GM23338 (cell line): Measurements from ENCODE around the gene TAF11L13. TPM values are rescaled to one million over a fixed set of nuclear protein-coding genes. Genes with fewer than 3 reads are reported as not detected.

Experiments
- ATAC-seq: fragments of 200-7000 bp; cut with Tn5 transposase; 3 replicates; pipeline ENCODE4 v1.9.1; 2020
- DNase-seq: peaks from one replicate; pipeline ENCODE4 v3.0.0-alpha.2; 2015; ENCODE audit warnings: low spot score
- H2AFZ ChIP-seq: fragments of 200-600 bp; sonication (generic); 2 replicates; pipeline ENCODE4 v1.8.0; 2016; ENCODE audit warnings: antibody characterized with exemption, mild to moderate bottlenecking, moderate library complexity
- H3F3A ChIP-seq: fragments of 200-600 bp; sonication (generic); replicated peaks from 2 replicates; pipeline ENCODE4 v1.8.0; 2017; ENCODE audit warnings: antibody characterized with exemption, mixed run types, low read depth
- H3K27ac ChIP-seq: fragments of 200-600 bp; sonication (generic); 2 replicates; pipeline ENCODE4 v1.6.1; 2016; ENCODE audit warnings: low read depth
- H3K27me3 ChIP-seq: fragments of 200-600 bp; sonication (generic); 2 replicates; pipeline ENCODE4 v1.8.0; 2016; ENCODE audit warnings: mild to moderate bottlenecking, mixed run types, moderate library complexity; ENCODE audit not compliant: insufficient read depth
- H3K36me3 ChIP-seq: fragments of 200-600 bp; sonication (generic); 2 replicates; pipeline ENCODE4 v1.8.0; 2016; ENCODE audit warnings: mild to moderate bottlenecking; ENCODE audit not compliant: insufficient read depth
- H3K4me1 ChIP-seq: fragments of 200-600 bp; sonication (generic); 2 replicates; pipeline ENCODE4 v1.8.0; 2016; ENCODE audit warnings: mild to moderate bottlenecking, moderate library complexity; ENCODE audit not compliant: insufficient read depth
- H3K4me2 ChIP-seq: fragments of 200-600 bp; sonication (generic); 2 replicates; pipeline ENCODE4 v1.7.1; 2017; ENCODE audit warnings: mixed run types
- H3K4me3 ChIP-seq: fragments of 200-600 bp; sonication (generic); 2 replicates; pipeline ENCODE4 v1.6.1; 2016; ENCODE audit warnings: mixed run types
- H3K79me2 ChIP-seq: fragments of 200-600 bp; sonication (generic); replicated peaks from 2 replicates; pipeline ENCODE4 v1.8.0; 2017; ENCODE audit warnings: mild to moderate bottlenecking; ENCODE audit not compliant: insufficient read depth
- H3K9me2 ChIP-seq: fragments of 200-600 bp; sonication (generic); 2 replicates; pipeline ENCODE4 v1.8.0; 2017; ENCODE audit not compliant: insufficient read depth
- H4K20me1 ChIP-seq: fragments of 200-600 bp; sonication (generic); replicated peaks from 2 replicates; pipeline ENCODE4 v1.8.0; 2017; ENCODE audit warnings: mild to moderate bottlenecking; ENCODE audit not compliant: insufficient read depth
- H3K27ac Mint-ChIP-seq: 2 replicates; pipeline ENCODE4 v1.8.0; 2020; ENCODE audit warnings: inconsistent platforms, mild to moderate bottlenecking, moderate library complexity, mixed read lengths
- H3K27me3 Mint-ChIP-seq: 3 replicates; pipeline ENCODE4 v1.8.0; 2022; ENCODE audit warnings: low read depth, mild to moderate bottlenecking, moderate library complexity, mixed read lengths, inconsistent platforms; ENCODE audit not compliant: insufficient read depth, poor library complexity
- H3K36me3 Mint-ChIP-seq: 3 replicates; pipeline ENCODE4 v1.8.0; 2021; ENCODE audit warnings: low read depth, mild to moderate bottlenecking, inconsistent platforms, moderate library complexity, mixed read lengths
- H3K4me1 Mint-ChIP-seq: 3 replicates; pipeline ENCODE4 v1.8.0; 2020; ENCODE audit warnings: mild to moderate bottlenecking, inconsistent platforms, mixed read lengths
- H3K4me3 Mint-ChIP-seq: 3 replicates; pipeline ENCODE4 v1.8.0; 2021; ENCODE audit warnings: moderate library complexity, mild to moderate bottlenecking, inconsistent platforms, mixed read lengths
- H3K9me3 Mint-ChIP-seq: 3 replicates; pipeline ENCODE4 v1.8.0; 2020; ENCODE audit warnings: moderate library complexity, mild to moderate bottlenecking, inconsistent platforms, mixed read lengths
- ETS1 ChIP-seq: IDR thresholded peaks from 2 replicates; pipeline ENCODE4 v1.6.1; 2016; ENCODE audit warnings: antibody characterized with exemption
- EZH2phosphoT487 ChIP-seq: fragments of 200-600 bp; sonication (generic); IDR thresholded peaks from one replicate; pipeline ENCODE4 v1.8.1; 2018; ENCODE audit warnings: antibody characterized with exemption; ENCODE audit not compliant: unreplicated experiment
- JUNB ChIP-seq: IDR thresholded peaks from one replicate; pipeline ENCODE4 v1.6.1; 2016; ENCODE audit warnings: antibody characterized with exemption; ENCODE audit not compliant: unreplicated experiment
- NANOG ChIP-seq: IDR thresholded peaks from 2 replicates; pipeline ENCODE4 v1.6.1; 2016; ENCODE audit warnings: antibody characterized with exemption, borderline replicate concordance
- POLR2AphosphoS5 ChIP-seq: IDR thresholded peaks from 2 replicates; pipeline ENCODE4 v1.6.1; 2016; ENCODE audit warnings: antibody characterized with exemption, low read depth
- ZNF114 ChIP-seq: fragments of 250-450 bp; sonication (Bioruptor Pico); IDR thresholded peaks from 2 replicates; pipeline ENCODE4 v1.5.0; 2020; ENCODE audit warnings: mild to moderate bottlenecking, moderate library complexity
- ZNF331 ChIP-seq: fragments of 250-450 bp; sonication (Bioruptor Pico); IDR thresholded peaks from 2 replicates; pipeline ENCODE4 v1.5.0; 2020; ENCODE audit warnings: low read depth, mild to moderate bottlenecking, moderate library complexity
- ZNF462 ChIP-seq: fragments of 250-450 bp; sonication (Bioruptor Pico); IDR thresholded peaks from 2 replicates; pipeline ENCODE4 v1.5.0; 2020; ENCODE audit warnings: mild to moderate bottlenecking, moderate library complexity
- polyA plus RNA-seq: library from polyadenylated mRNA; unstranded; fragments of >200 nt; fragmentation: Nextera tagmentation; extraction: Ambion mirVana; gene quantifications from 2 replicates; pipeline ENCODE4 v1.2.1, GENCODE V29; 2016
- total RNA-seq: library from RNA; depleted of rRNA; stranded (reverse); fragments of >200 nt; shearing (Covaris generic); gene quantifications from 2 replicates; pipeline ENCODE4 v1.2.3, GENCODE V29; 2014
- TF ChIP-seq, protein P1 (sequence below), 2 experiments: fragments of 200-600 bp in 1 of 2; sonication (generic) in 1 of 2; conservative IDR thresholded peaks; 2 replicates each; pipeline versions ENCODE4 v1.5.1 to v1.6.1; 2016 to 2017; ENCODE audit warnings: antibody characterized with exemption in 2 of 2, low read depth in 2 of 2, mild to moderate bottlenecking in 2 of 2, moderate library complexity in 1 of 2

TAF11L13 gene
- total and polyA plus RNA-seq, 2 experiments from 2014 or later, result not detected

DNA sequence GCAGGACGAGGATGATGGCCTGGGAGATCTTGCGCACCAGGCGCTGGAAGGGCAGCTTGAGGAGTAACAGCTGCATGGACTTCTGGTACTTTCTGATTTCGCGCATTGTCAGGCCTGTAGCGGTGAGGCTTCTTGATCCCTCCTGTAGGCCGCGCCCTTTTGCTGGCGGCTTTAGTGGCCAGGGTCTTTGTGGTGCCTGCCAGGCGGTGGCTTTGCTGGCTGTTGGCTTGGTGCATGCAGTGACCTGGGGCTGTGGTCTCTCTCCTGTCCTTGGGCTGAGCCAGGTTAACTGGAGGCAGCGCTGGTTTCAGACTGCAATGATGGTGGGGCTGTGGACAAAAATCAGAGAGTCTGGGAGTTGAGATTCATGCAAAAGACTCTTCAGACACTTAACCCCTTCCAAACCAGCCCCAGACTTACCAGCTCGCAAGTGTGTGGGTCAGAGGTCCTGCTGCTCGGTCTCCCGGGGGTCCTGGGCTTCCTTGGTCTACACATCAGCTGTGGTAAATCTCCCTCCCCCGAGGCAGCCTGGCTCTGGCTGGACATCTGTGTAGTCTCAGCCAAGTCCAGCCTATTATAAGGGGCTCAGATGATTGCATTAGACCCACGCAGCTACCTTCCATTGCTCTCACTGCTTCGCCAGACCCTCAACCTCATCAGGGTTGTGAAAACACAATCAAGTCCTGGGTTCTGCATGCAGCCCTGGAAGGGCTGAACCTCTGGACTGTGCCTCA, 16.8 kb upstream of the TAF11L13 start (continued):
- TF ChIP-seq, protein P1, sequence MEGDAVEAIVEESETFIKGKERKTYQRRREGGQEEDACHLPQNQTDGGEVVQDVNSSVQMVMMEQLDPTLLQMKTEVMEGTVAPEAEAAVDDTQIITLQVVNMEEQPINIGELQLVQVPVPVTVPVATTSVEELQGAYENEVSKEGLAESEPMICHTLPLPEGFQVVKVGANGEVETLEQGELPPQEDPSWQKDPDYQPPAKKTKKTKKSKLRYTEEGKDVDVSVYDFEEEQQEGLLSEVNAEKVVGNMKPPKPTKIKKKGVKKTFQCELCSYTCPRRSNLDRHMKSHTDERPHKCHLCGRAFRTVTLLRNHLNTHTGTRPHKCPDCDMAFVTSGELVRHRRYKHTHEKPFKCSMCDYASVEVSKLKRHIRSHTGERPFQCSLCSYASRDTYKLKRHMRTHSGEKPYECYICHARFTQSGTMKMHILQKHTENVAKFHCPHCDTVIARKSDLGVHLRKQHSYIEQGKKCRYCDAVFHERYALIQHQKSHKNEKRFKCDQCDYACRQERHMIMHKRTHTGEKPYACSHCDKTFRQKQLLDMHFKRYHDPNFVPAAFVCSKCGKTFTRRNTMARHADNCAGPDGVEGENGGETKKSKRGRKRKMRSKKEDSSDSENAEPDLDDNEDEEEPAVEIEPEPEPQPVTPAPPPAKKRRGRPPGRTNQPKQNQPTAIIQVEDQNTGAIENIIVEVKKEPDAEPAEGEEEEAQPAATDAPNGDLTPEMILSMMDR (conservative IDR thresholded peaks at IDR 0.05; ENCODE audit: low read depth in 2 of 2), result no peak
- TF ChIP-seq NANOG, result no peak
- no peak for TF ChIP-seq ZNF331 (CRISPR knock-in tag)

DNA sequence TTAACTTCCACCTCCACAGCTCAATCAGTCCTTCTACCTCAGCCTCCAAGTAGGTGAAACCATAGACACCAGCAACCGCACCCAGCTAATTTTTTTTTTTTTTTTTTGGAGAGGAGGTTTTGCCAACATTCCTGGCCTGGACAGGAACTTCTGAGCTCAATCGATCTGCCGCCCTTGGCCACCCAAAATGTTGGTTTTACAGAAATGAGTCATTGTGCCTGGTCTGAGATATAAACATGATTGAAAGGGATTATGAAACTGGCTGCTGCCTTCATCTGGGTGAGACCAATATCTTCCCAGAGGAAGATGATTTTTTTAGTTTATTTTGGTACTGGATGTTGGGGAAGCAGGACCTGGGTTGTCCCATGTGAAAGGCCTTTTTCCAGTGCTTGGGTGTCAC, 12.5 kb upstream of the TAF11L13 start:
- no peaks in the 10 kb centered on the region for H3K36me3 ChIP-seq
- DNase-seq (no peak), ATAC-seq (no peak)
- H3K36me3 Mint-ChIP-seq, result no peaks in the 10 kb centered on the region
- H3K4me3 ChIP-seq, result no peak overlapping the region
- H3K4me1 ChIP-seq, result no peaks in the 10 kb centered on the region
- no peak overlapping the region for H3K4me3 Mint-ChIP-seq
- H3K27me3 Mint-ChIP-seq, result peaks cover 3% of the 10 kb centered on the region
- H3K9me2 ChIP-seq, result no peaks in the 10 kb centered on the region
- H3K4me1 Mint-ChIP-seq, result no peaks in the 10 kb centered on the region
- H3K27me3 ChIP-seq, result no peaks in the 10 kb centered on the region
- H3K79me2 ChIP-seq, result no peaks in the 10 kb centered on the region
- no peaks in the 10 kb centered on the region for H3K9me3 Mint-ChIP-seq
- H2AFZ ChIP-seq, result no peak overlapping the region
- no peak overlapping the region for H3K27ac ChIP-seq
- H3F3A ChIP-seq, result no peaks in the 10 kb centered on the region
- H3K27ac Mint-ChIP-seq, result no peak overlapping the region
- no peak overlapping the region for H3K4me2 ChIP-seq
- H4K20me1 ChIP-seq, result no peaks in the 10 kb centered on the region
- TF ChIP-seq, protein P1 (conservative IDR thresholded peaks at IDR 0.05; ENCODE audit: low read depth in 2 of 2), result no peak
- TF ChIP-seq NANOG (no peak), ZNF114 (CRISPR knock-in tag) (no peak), JUNB (no peak), ETS1 (no peak), EZH2phosphoT487 (no peak), ZNF462 (CRISPR knock-in tag) (no peak), POLR2AphosphoS5 (no peak)
